ENCODE measurements around the gene NR0B2. TPM values are rescaled to one million over a fixed set of nuclear protein-coding genes. Genes with fewer than 3 reads are reported as not detected.

NR0B2 gene
- total RNA-seq, 1 experiment from 2014 or later: not detected

DNA sequence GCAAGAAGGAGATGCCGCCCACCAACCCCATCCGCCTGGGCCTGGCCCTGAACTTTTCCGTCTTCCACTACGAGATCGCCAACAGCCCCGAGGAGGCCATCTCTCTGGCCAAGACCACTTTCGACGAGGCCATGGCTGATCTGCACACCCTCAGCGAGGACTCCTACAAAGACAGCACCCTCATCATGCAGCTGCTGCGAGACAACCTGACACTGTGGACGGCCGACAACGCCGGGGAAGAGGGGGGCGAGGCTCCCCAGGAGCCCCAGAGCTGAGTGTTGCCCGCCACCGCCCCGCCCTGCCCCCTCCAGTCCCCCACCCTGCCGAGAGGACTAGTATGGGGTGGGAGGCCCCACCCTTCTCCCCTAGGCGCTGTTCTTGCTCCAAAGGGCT lies 50.1 kb downstream of the NR0B2 start:
- intact Hi-C loops (cut with micrococcal nuclease): loop anchor here (5.0 to 10.0 kb wide), 2 partner anchors 169 to 261 kb away; partner anchors contain the start of gene ARID1A
- ChIA-PET CTCF (interaction anchor here (2.9 kb wide), 1 partner anchor 261 kb away, joined by 9 read pairs; no protein-coding TSS in a partner anchor), RAD21 (ENCODE audit: low non-redundant PET in 1 of 2, low total read pairs in 2 of 2, uncharacterized antibody in 2 of 2, unreplicated experiment in 2 of 2) (no interaction called here), POLR2A (interaction anchor here (0.7 to 3.9 kb wide), 4 partner anchors 15 to 64 kb away, joined by 3 to 29 read pairs (median 4); no protein-coding TSS in a partner anchor)
- Histone ChIP-seq H3K79me2 (ENCODE audit: insufficient read depth, low read length) (peaks cover 20% of the 10 kb centered on the region), H3K4me2 (ENCODE audit: low read length) (peak overlapping the region; percentile 100), H3K9me2 (ENCODE audit: insufficient read depth) (no peaks in the 10 kb centered on the region), H3K4me3 (replicated peaks in 1 of 2; ENCODE audit: low read depth in 1 of 2, low read length in 2 of 2) (peak overlapping the region; percentile 88 to 96), H3K36me3 (ENCODE audit: control insufficient read depth in 1 of 2, insufficient read depth in 2 of 2, low read length in 2 of 2) (0 out of 4 replicates have a peak, but pooled peaks cover 0 to 5% of the 10 kb centered on the region in 2 experiments), H4K20me1 (ENCODE audit: insufficient read depth) (no peaks in the 10 kb centered on the region), H3K27ac (ENCODE audit: low read depth, low read length) (peak overlapping the region; percentile 100), H3K9ac (ENCODE audit: low read length) (peak overlapping the region; percentile 99), H3K27me3 (ENCODE audit: insufficient read depth, low read length) (no peaks in the 10 kb centered on the region), H2AFZ (ENCODE audit: low read depth, low read length, poor library complexity, severe bottlenecking) (no peak overlapping the region), H3K4me1 (ENCODE audit: control insufficient read depth in 1 of 2, insufficient read depth in 2 of 2, low read length in 2 of 2) (peaks cover 42 to 69% of the 10 kb centered on the region in 2 experiments), H3K9me3 (ENCODE audit: control insufficient read depth in 1 of 2, insufficient read depth in 1 of 2, low read depth in 1 of 2, low read length in 2 of 2) (no peaks in the 10 kb centered on the region)
- TF ChIP-seq, protein P1, sequence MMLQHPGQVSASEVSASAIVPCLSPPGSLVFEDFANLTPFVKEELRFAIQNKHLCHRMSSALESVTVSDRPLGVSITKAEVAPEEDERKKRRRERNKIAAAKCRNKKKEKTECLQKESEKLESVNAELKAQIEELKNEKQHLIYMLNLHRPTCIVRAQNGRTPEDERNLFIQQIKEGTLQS (IDR thresholded peaks at IDR 0.05): no peak
- DNase-seq (ENCODE audit: low read depth, low spot score) (no peak), ATAC-seq (no peak)
- BruUV-seq (replicated peaks): no TSS peak

DNA sequence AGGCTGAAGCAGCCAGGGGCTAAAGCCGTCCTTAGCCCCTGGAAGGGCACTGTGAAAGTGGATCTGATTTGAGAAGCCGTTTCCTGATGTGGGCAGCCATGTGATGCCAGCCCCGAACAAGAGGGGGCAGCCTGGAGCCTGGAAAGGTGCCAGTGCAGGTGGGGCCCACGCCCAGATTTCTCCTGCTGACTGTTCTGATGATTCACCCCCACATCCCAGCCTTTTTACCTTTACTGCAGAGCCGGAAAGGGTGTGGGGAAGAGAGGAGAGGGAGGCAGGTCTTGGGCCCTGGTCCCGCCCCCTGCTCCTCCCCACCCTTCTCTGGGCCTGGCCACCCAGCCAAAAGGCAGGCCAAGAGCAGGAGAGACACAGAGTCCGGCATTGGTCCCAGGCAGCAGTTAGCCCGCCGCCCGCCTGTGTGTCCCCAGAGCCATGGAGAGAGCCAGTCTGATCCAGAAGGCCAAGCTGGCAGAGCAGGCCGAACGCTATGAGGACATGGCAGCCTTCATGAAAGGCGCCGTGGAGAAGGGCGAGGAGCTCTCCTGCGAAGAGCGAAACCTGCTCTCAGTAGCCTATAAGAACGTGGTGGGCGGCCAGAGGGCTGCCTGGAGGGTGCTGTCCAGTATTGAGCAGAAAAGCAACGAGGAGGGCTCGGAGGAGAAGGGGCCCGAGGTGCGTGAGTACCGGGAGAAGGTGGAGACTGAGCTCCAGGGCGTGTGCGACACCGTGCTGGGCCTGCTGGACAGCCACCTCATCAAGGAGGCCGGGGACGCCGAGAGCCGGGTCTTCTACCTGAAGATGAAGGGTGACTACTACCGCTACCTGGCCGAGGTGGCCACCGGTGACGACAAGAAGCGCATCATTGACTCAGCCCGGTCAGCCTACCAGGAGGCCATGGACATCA lies 50.7 kb downstream of the NR0B2 start, which contains the start of gene SFN:
Gene SFN (plus strand): TSS at position 369 of the 904 bp plus-strand sequence. CDS start 64 bp downstream, at position 433.
- CTCF ChIA-PET: interaction anchor here (1.0 to 3.4 kb wide), 4 partner anchors 7 to 261 kb away, joined by 4 to 14 read pairs (median 7); no protein-coding TSS in a partner anchor
- H3K9ac ChIP-seq (ENCODE audit: low read length): peak within 1 kb of the TSS; percentile 99
- no peaks in the 10 kb centered on the region for H3K9me2 ChIP-seq (ENCODE audit: insufficient read depth)
- peak; percentile 97 for TF ChIP-seq POLR2A (IDR thresholded peaks at IDR 0.05; ENCODE audit: borderline replicate concordance, extremely low read depth, insufficient read depth, insufficient read length)
- TF ChIP-seq, protein P2, sequence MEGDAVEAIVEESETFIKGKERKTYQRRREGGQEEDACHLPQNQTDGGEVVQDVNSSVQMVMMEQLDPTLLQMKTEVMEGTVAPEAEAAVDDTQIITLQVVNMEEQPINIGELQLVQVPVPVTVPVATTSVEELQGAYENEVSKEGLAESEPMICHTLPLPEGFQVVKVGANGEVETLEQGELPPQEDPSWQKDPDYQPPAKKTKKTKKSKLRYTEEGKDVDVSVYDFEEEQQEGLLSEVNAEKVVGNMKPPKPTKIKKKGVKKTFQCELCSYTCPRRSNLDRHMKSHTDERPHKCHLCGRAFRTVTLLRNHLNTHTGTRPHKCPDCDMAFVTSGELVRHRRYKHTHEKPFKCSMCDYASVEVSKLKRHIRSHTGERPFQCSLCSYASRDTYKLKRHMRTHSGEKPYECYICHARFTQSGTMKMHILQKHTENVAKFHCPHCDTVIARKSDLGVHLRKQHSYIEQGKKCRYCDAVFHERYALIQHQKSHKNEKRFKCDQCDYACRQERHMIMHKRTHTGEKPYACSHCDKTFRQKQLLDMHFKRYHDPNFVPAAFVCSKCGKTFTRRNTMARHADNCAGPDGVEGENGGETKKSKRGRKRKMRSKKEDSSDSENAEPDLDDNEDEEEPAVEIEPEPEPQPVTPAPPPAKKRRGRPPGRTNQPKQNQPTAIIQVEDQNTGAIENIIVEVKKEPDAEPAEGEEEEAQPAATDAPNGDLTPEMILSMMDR (IDR thresholded peaks at IDR 0.05 in 2 of 3, conservative IDR thresholded peaks at IDR 0.05 in 1 of 3; ENCODE audit: borderline replicate concordance in 1 of 3, insufficient read depth in 1 of 3, low read depth in 2 of 3, low read length in 2 of 3): peak in 2 of 3 experiments; percentile 84 to 91; a peak in 4 of 6 replicates
- TF ChIP-seq EZH2 (IDR thresholded peaks at IDR 0.05): no peak
- TF ChIP-seq EGR1 (IDR thresholded peaks at IDR 0.05; ENCODE audit: low read depth): no peak
- TF ChIP-seq RAD21 (IDR thresholded peaks at IDR 0.05; ENCODE audit: low read depth): no peak
- no peak for TF ChIP-seq ZNF274 (IDR thresholded peaks at IDR 0.05; ENCODE audit: low read depth, low read length)
- TF ChIP-seq CBX3 (IDR thresholded peaks at IDR 0.05; ENCODE audit: low read depth): no peak
- no peak for TF ChIP-seq TCF7L2 (IDR thresholded peaks at IDR 0.05; ENCODE audit: borderline replicate concordance, extremely low read depth, insufficient read depth, insufficient read length)
- TF ChIP-seq, protein P3, sequence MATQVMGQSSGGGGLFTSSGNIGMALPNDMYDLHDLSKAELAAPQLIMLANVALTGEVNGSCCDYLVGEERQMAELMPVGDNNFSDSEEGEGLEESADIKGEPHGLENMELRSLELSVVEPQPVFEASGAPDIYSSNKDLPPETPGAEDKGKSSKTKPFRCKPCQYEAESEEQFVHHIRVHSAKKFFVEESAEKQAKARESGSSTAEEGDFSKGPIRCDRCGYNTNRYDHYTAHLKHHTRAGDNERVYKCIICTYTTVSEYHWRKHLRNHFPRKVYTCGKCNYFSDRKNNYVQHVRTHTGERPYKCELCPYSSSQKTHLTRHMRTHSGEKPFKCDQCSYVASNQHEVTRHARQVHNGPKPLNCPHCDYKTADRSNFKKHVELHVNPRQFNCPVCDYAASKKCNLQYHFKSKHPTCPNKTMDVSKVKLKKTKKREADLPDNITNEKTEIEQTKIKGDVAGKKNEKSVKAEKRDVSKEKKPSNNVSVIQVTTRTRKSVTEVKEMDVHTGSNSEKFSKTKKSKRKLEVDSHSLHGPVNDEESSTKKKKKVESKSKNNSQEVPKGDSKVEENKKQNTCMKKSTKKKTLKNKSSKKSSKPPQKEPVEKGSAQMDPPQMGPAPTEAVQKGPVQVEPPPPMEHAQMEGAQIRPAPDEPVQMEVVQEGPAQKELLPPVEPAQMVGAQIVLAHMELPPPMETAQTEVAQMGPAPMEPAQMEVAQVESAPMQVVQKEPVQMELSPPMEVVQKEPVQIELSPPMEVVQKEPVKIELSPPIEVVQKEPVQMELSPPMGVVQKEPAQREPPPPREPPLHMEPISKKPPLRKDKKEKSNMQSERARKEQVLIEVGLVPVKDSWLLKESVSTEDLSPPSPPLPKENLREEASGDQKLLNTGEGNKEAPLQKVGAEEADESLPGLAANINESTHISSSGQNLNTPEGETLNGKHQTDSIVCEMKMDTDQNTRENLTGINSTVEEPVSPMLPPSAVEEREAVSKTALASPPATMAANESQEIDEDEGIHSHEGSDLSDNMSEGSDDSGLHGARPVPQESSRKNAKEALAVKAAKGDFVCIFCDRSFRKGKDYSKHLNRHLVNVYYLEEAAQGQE (IDR thresholded peaks at IDR 0.05; ENCODE audit: low read depth): no peak

More for the DNA sequence above, 50.7 kb downstream of the NR0B2 start, which contains the start of gene SFN:
- Histone ChIP-seq H3K4me1 (ENCODE audit: control insufficient read depth in 1 of 2, insufficient read depth in 2 of 2, low read length in 2 of 2) (peaks cover 40 to 69% of the 10 kb centered on the region in 2 experiments), H3K4me3 (replicated peaks in 1 of 2; ENCODE audit: low read depth in 1 of 2, low read length in 2 of 2) (peak within 1 kb of the TSS; percentile 88 to 96), H3K9me3 (ENCODE audit: control insufficient read depth in 1 of 2, insufficient read depth in 1 of 2, low read depth in 1 of 2, low read length in 2 of 2) (no peaks in the 10 kb centered on the region), H3K79me2 (ENCODE audit: insufficient read depth, low read length) (peaks cover 20% of the 10 kb centered on the region), H3K4me2 (ENCODE audit: low read length) (peak within 1 kb of the TSS; percentile 100), H3K36me3 (ENCODE audit: control insufficient read depth in 1 of 2, insufficient read depth in 2 of 2, low read length in 2 of 2) (0 out of 4 replicates have a peak, but pooled peaks cover 0 to 5% of the 10 kb centered on the region in 2 experiments), H4K20me1 (ENCODE audit: insufficient read depth) (no peaks in the 10 kb centered on the region), H3K27ac (ENCODE audit: low read depth, low read length) (peak within 1 kb of the TSS; percentile 100), H3K27me3 (ENCODE audit: insufficient read depth, low read length) (no peaks in the 10 kb centered on the region), H2AFZ (ENCODE audit: low read depth, low read length, poor library complexity, severe bottlenecking) (no peak within 1 kb of the TSS)
- ATAC-seq: peak; percentile 64
- POLR2A ChIA-PET: interaction anchor here (0.7 to 3.9 kb wide), 6 partner anchors 8 to 52 kb away, joined by 3 to 29 read pairs (median 3); partner anchors contain the start of gene GPN2
- intact Hi-C loops (cut with micrococcal nuclease): loop anchor here (1.0 to 10.0 kb wide), 3 partner anchors 10 to 261 kb away; partner anchors contain the start of gene ARID1A
- RAD21 ChIA-PET (ENCODE audit: low non-redundant PET in 1 of 2, low total read pairs in 2 of 2, uncharacterized antibody in 2 of 2, unreplicated experiment in 2 of 2): no interaction called here
- TSS peak; percentile 96 for BruUV-seq (replicated peaks)
- DNase-seq (ENCODE audit: low read depth, low spot score): peak; percentile 98
